ENCODE measurements around the gene NENF.

Gene NENF

GRCh38 chr1:212484701-212485570 lies 52.2 kb downstream of the NENF start:
- no peak for TF ChIP-seq CTCF (conservative IDR thresholded peaks at IDR 0.05; ENCODE audit: low read length)
- DNase-seq (ENCODE audit: low read depth) = peak; percentile 51
- H3K4me3 ChIP-seq (ENCODE audit: low read length) = no peak overlapping the region

GRCh38 chr1:212485571-212485912 lies 52.8 kb downstream of the NENF start:
- no peak overlapping the region for H3K4me3 ChIP-seq (ENCODE audit: low read length)
- no peak for TF ChIP-seq CTCF (conservative IDR thresholded peaks at IDR 0.05; ENCODE audit: low read length)
- DNase-seq (ENCODE audit: low read depth) = no peak

GRCh38 chr1:212485913-212486618 lies 53.3 kb downstream of the NENF start:
- peak; percentile 88 for DNase-seq (ENCODE audit: low read depth)
- TF ChIP-seq CTCF (conservative IDR thresholded peaks at IDR 0.05; ENCODE audit: low read length) = no peak
- H3K4me3 ChIP-seq (ENCODE audit: low read length) = no peak overlapping the region

GRCh38 chr1:212486619-212486975 lies 53.9 kb downstream of the NENF start:
- no peak overlapping the region for H3K4me3 ChIP-seq (ENCODE audit: low read length)
- DNase-seq (ENCODE audit: low read depth) = no peak
- TF ChIP-seq CTCF (conservative IDR thresholded peaks at IDR 0.05; ENCODE audit: low read length) = no peak

- no peak overlapping the region for H3K4me3 ChIP-seq (ENCODE audit: low read length)
- no peak for DNase-seq (ENCODE audit: low read depth)
- TF ChIP-seq CTCF (conservative IDR thresholded peaks at IDR 0.05; ENCODE audit: low read length) = no peak
Measured at GRCh38 chr1:212487286-212487685, 54.6 kb downstream of the NENF start.

- H3K4me3 ChIP-seq (ENCODE audit: low read length) = no peak overlapping the region
- no peak for DNase-seq (ENCODE audit: low read depth)
- TF ChIP-seq CTCF (conservative IDR thresholded peaks at IDR 0.05; ENCODE audit: low read length) = no peak
Measured at GRCh38 chr1:212487774-212488435, 55.2 kb downstream of the NENF start.
